CD14-positive monocyte (primary cell): Measurements from ENCODE around the gene CX3CR1. TPM values are rescaled to one million over a fixed set of nuclear protein-coding genes. Genes with fewer than 3 reads are reported as not detected.

Experiments used
- DNase-seq, 3 donors: peaks; one replicate each; pipeline ENCODE4 v3.0.0-alpha.2; 2011 to 2022
- H2AFZ ChIP-seq: 2 replicates; pipeline ENCODE4 v1.6.0; 2012; ENCODE audit warnings: mild to moderate bottlenecking, low read depth, low read length, inconsistent platforms; ENCODE audit not compliant: insufficient read depth, poor library complexity, severe bottlenecking
- H3K27ac ChIP-seq, 2 donors: 1 replicate in 1 of 2; 2 replicates in 1 of 2; pipeline ENCODE4 v1.5.1; 2012 to 2013; ENCODE audit warnings: low read length in 2 of 2, control low read depth in 1 of 2, inconsistent platforms in 1 of 2, low read depth in 1 of 2, mild to moderate bottlenecking in 1 of 2
- H3K27me3 ChIP-seq, 2 donors: one replicate each; pipeline versions ENCODE4 v1.6.0 to v1.6.1; 2011 to 2013; ENCODE audit warnings: low read length in 2 of 2; ENCODE audit not compliant: control insufficient read depth in 2 of 2, insufficient read depth in 2 of 2
- H3K36me3 ChIP-seq, 2 donors: replicated peaks in 1 of 2; 1 replicate in 1 of 2; 2 replicates in 1 of 2; pipeline versions ENCODE4 v1.5.1 to v1.6.1; 2012 to 2013; ENCODE audit warnings: low read length in 2 of 2, control low read depth in 1 of 2, inconsistent platforms in 1 of 2, mild to moderate bottlenecking in 1 of 2; ENCODE audit not compliant: insufficient read depth in 2 of 2, control insufficient read depth in 1 of 2
- H3K4me1 ChIP-seq, 2 donors: 1 replicate in 1 of 2; 2 replicates in 1 of 2; pipeline versions ENCODE4 v1.5.1 to v1.6.1; 2012 to 2013; ENCODE audit warnings: low read length in 2 of 2, control low read depth in 1 of 2, inconsistent platforms in 1 of 2, mild to moderate bottlenecking in 1 of 2, moderate library complexity in 1 of 2; ENCODE audit not compliant: insufficient read depth in 2 of 2, control insufficient read depth in 1 of 2
- H3K4me2 ChIP-seq: replicated peaks from 2 replicates; pipeline ENCODE3; 2012; ENCODE audit warnings: low read length, moderate library complexity, mild to moderate bottlenecking; ENCODE audit not compliant: poor library complexity, severe bottlenecking; ENCODE audit errors: extremely low read depth
- H3K4me3 ChIP-seq, 3 experiments: fragments of 200-600 bp in 1 of 3; sonication (generic) in 1 of 3; replicated peaks in 1 of 3; 1 replicate in 2 of 3; 2 replicates in 1 of 3; pipeline ENCODE4 v1.5.1; 2011 to 2013; ENCODE audit warnings: low read length in 3 of 3, mild to moderate bottlenecking in 3 of 3, control low read depth in 2 of 3, low read depth in 2 of 3, inconsistent platforms in 1 of 3, moderate library complexity in 1 of 3
- H3K79me2 ChIP-seq: 2 replicates; pipeline ENCODE4 v1.6.0; 2012; ENCODE audit warnings: mild to moderate bottlenecking, control low read depth, inconsistent platforms, low read length, moderate library complexity; ENCODE audit not compliant: insufficient read depth
- H3K9ac ChIP-seq: 2 replicates; pipeline ENCODE4 v1.6.0; 2017; ENCODE audit warnings: low read length, mild to moderate bottlenecking; ENCODE audit not compliant: insufficient read depth, poor library complexity, severe bottlenecking
- H3K9me3 ChIP-seq, 2 donors: replicated peaks in 1 of 2; 1 replicate in 1 of 2; 2 replicates in 1 of 2; pipeline versions ENCODE4 v1.5.1 to v1.6.1; 2012 to 2013; ENCODE audit warnings: low read length in 2 of 2, control low read depth in 1 of 2; ENCODE audit not compliant: control insufficient read depth in 1 of 2, insufficient read depth in 1 of 2
- H4K20me1 ChIP-seq: 2 replicates; pipeline ENCODE4 v1.6.0; 2012; ENCODE audit warnings: mild to moderate bottlenecking, low read length, control low read depth, moderate library complexity; ENCODE audit not compliant: insufficient read depth
- H3K27ac Mint-ChIP-seq, 7 donors: one replicate each; pipeline ENCODE4 v1.8.0; 2020; ENCODE audit warnings: mild to moderate bottlenecking in 7 of 7, mixed read lengths in 7 of 7, moderate library complexity in 6 of 7, inconsistent platforms in 2 of 7
- H3K27me3 Mint-ChIP-seq, 3 donors: one replicate each; pipeline ENCODE4 v1.8.0; 2021 to 2022; ENCODE audit warnings: low read depth in 3 of 3, mild to moderate bottlenecking in 3 of 3, mixed read lengths in 3 of 3, moderate library complexity in 3 of 3, inconsistent platforms in 1 of 3
- H3K36me3 Mint-ChIP-seq, 2 donors: one replicate each; pipeline ENCODE4 v1.8.0; 2020; ENCODE audit warnings: mixed read lengths in 2 of 2, inconsistent platforms in 1 of 2, mild to moderate bottlenecking in 1 of 2
- H3K4me1 Mint-ChIP-seq: one replicate; pipeline ENCODE4 v1.8.0; 2020; ENCODE audit warnings: mild to moderate bottlenecking, mixed read lengths
- H3K4me3 Mint-ChIP-seq, 2 donors: one replicate each; pipeline ENCODE4 v1.8.0; 2020; ENCODE audit warnings: mild to moderate bottlenecking in 2 of 2, mixed read lengths in 2 of 2, moderate library complexity in 1 of 2
- H3K9me3 Mint-ChIP-seq, 7 donors: one replicate each; pipeline ENCODE4 v1.8.0; 2020 to 2022; ENCODE audit warnings: mixed read lengths in 7 of 7, mild to moderate bottlenecking in 6 of 7, moderate library complexity in 6 of 7, inconsistent platforms in 2 of 7
- WGBS: methylation state at CpG from one replicate; pipeline ENCODE4 v1.1.5; 2013; ENCODE audit warnings: missing lambda C conversion rate; ENCODE audit not compliant: insufficient coverage; 5-methylcytosine and 5-hydroxymethylcytosine counted together
- intact Hi-C, 2 donors: fragments of 100-400 bp; cut with micrococcal nuclease; formaldehyde crosslinking; loops; one replicate each; pipeline versions ENCODE4 v1.15.0 to v1.15.1; 2023
- polyA plus RNA-seq, 3 donors: library from polyadenylated mRNA; depleted of rRNA in 1 of 3; unstranded in 2 of 3; stranded (reverse) in 1 of 3; fragments of 300-500 nt in 2 of 3; fragments of >200 nt in 1 of 3; fragmentation: Illumina TruSeq in 2 of 3; gene quantifications; 1 replicate in 2 of 3; 2 replicates in 1 of 3; pipeline ENCODE4 v1.2.3, GENCODE V29; 2012 to 2021
- TF ChIP-seq, protein P1 (sequence below): fragments of 200-600 bp; IDR thresholded peaks from one replicate; pipeline ENCODE4 v1.8.0; 2022; ENCODE audit warnings: antibody characterized with exemption, mild to moderate bottlenecking

Gene CX3CR1
- polyA plus RNA-seq, 3 donors: 25.9 to 405 (median 184) TPM

DNA sequence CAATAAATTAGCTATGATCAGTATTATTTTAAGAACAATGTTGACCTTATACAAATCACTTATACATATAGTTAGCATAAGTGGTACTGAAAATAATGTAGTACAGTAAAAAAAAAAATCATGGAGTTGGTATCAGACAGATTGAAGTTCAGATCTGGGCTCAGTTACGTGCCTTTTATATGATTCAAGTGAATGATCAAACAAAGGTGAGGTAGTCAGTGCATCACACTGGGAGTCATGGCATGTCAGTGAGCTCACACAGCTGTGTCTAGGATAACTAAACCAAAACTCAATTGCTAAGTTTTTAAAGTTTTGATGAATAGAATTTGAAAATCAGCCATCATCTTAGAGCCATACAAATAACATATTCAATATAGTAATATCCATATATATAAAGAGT, 38.5 kb upstream of the CX3CR1 start:
- H3K27me3 Mint-ChIP-seq: peaks cover 2 to 3% (median 2%) of the 10 kb centered on the region in 3 donors
- no peak overlapping the region for H3K27ac ChIP-seq
- H3K4me3 Mint-ChIP-seq: no peak overlapping the region
- no peak for DNase-seq
- TF ChIP-seq, protein P1, sequence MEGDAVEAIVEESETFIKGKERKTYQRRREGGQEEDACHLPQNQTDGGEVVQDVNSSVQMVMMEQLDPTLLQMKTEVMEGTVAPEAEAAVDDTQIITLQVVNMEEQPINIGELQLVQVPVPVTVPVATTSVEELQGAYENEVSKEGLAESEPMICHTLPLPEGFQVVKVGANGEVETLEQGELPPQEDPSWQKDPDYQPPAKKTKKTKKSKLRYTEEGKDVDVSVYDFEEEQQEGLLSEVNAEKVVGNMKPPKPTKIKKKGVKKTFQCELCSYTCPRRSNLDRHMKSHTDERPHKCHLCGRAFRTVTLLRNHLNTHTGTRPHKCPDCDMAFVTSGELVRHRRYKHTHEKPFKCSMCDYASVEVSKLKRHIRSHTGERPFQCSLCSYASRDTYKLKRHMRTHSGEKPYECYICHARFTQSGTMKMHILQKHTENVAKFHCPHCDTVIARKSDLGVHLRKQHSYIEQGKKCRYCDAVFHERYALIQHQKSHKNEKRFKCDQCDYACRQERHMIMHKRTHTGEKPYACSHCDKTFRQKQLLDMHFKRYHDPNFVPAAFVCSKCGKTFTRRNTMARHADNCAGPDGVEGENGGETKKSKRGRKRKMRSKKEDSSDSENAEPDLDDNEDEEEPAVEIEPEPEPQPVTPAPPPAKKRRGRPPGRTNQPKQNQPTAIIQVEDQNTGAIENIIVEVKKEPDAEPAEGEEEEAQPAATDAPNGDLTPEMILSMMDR: no peak
- H3K4me3 ChIP-seq: no peak overlapping the region
- no peak overlapping the region for H2AFZ ChIP-seq
- H4K20me1 ChIP-seq: no peaks in the 10 kb centered on the region
- peaks cover 4% of the 10 kb centered on the region for H3K4me1 Mint-ChIP-seq
- H3K9me3 ChIP-seq: peaks cover 1 to 7% of the 10 kb centered on the region in 2 donors
- no CpG with 5 or more reads among the region's 1 CpG for WGBS
- intact Hi-C loops: no loop called here
- H3K36me3 Mint-ChIP-seq: no peaks in the 10 kb centered on the region
- H3K27me3 ChIP-seq: no peaks in the 10 kb centered on the region
- H3K27ac Mint-ChIP-seq: no peak overlapping the region
- no peaks in the 10 kb centered on the region for H3K36me3 ChIP-seq
- no peaks in the 10 kb centered on the region for H3K4me1 ChIP-seq
- no peak overlapping the region for H3K9ac ChIP-seq
- H3K4me2 ChIP-seq: no peak overlapping the region
- no peaks in the 10 kb centered on the region for H3K79me2 ChIP-seq
- H3K9me3 Mint-ChIP-seq: peaks cover 6 to 27% (median 11%) of the 10 kb centered on the region in 7 donors

- H3K4me1 ChIP-seq: no peaks in the 10 kb centered on the region
- no peaks in the 10 kb centered on the region for H3K36me3 ChIP-seq
- H3K4me3 ChIP-seq: no peak overlapping the region
- H2AFZ ChIP-seq: no peak overlapping the region
- Mint-ChIP-seq H3K27me3 (peaks cover 2 to 3% (median 2%) of the 10 kb centered on the region in 3 donors), H3K9me3 (peaks cover 6 to 31% (median 11%) of the 10 kb centered on the region in 7 donors), H3K4me1 (peaks cover 4% of the 10 kb centered on the region), H3K4me3 (no peak overlapping the region), H3K27ac (peak overlapping the region in 1 of 7 donors; percentile 50), H3K36me3 (no peaks in the 10 kb centered on the region)
- no peaks in the 10 kb centered on the region for H3K27me3 ChIP-seq
- TF ChIP-seq, protein P1: no peak
- no peak overlapping the region for H3K27ac ChIP-seq
- H3K4me2 ChIP-seq: no peak overlapping the region
- intact Hi-C loops: no loop called here
- H3K9ac ChIP-seq: no peak overlapping the region
- peak; percentile 16 to 57 (median 44) for DNase-seq
- peaks cover 3 to 7% of the 10 kb centered on the region in 2 donors for H3K9me3 ChIP-seq
- no peaks in the 10 kb centered on the region for H4K20me1 ChIP-seq
- WGBS: no CpG with 5 or more reads among the region's 2 CpGs
- no peaks in the 10 kb centered on the region for H3K79me2 ChIP-seq
Measured at GRCh38 chr3:39317571-39318169, 37.8 kb upstream of the CX3CR1 start.
